Loucy (cell line): Measurements from ENCODE around the gene CDS1.

Source experiments
- H2AFZ ChIP-seq: fragments of 200-600 bp; sonication (generic); 2 replicates; pipeline ENCODE4 v1.6.0; 2016; ENCODE audit warnings: antibody characterized with exemption, mild to moderate bottlenecking, low read length, moderate library complexity
- H3F3A ChIP-seq: fragments of 200-600 bp; 2 replicates; pipeline ENCODE4 v1.6.0; 2016; ENCODE audit warnings: antibody characterized with exemption, low read depth, mild to moderate bottlenecking
- H3K27me3 ChIP-seq: fragments of 200-600 bp; sonication (generic); 2 replicates; pipeline ENCODE4 v1.6.1; 2014; ENCODE audit warnings: low read length, mild to moderate bottlenecking; ENCODE audit not compliant: insufficient read depth, poor library complexity, severe bottlenecking
- H3K36me3 ChIP-seq: fragments of 200-600 bp; sonication (generic); 2 replicates; pipeline ENCODE4 v1.6.1; 2016; ENCODE audit warnings: low read length; ENCODE audit not compliant: insufficient read depth
- H3K4me1 ChIP-seq: fragments of 200-600 bp; sonication (generic); 2 replicates; pipeline ENCODE4 v1.5.1; 2014; ENCODE audit warnings: low read length, mild to moderate bottlenecking; ENCODE audit not compliant: insufficient read depth, poor library complexity, severe bottlenecking
- H3K4me2 ChIP-seq: fragments of 200-600 bp; sonication (generic); 2 replicates; pipeline ENCODE4 v1.6.0; 2014; ENCODE audit warnings: antibody characterized with exemption, low read length, low read depth, mild to moderate bottlenecking; ENCODE audit not compliant: poor library complexity, severe bottlenecking
- H3K4me3 ChIP-seq: fragments of 200-600 bp; sonication (generic); 2 replicates; pipeline ENCODE4 v1.5.1; 2014; ENCODE audit warnings: low read length, mild to moderate bottlenecking, mixed read lengths; ENCODE audit not compliant: poor library complexity, severe bottlenecking
- H3K79me2 ChIP-seq: fragments of 200-600 bp; sonication (generic); 2 replicates; pipeline ENCODE4 v1.6.1; 2014; ENCODE audit warnings: low read length; ENCODE audit not compliant: insufficient read depth
- H3K9ac ChIP-seq: fragments of 200-600 bp; sonication (generic); 2 replicates; pipeline ENCODE4 v1.6.0; 2014; ENCODE audit warnings: mild to moderate bottlenecking, low read depth, low read length, moderate library complexity; ENCODE audit not compliant: poor library complexity, severe bottlenecking
- H3K9me2 ChIP-seq: fragments of 200-600 bp; sonication (generic); replicated peaks from 2 replicates; pipeline ENCODE4 v1.6.1; 2016; ENCODE audit warnings: low read depth, low read length, mixed read lengths
- H3K9me3 ChIP-seq: fragments of 200-600 bp; sonication (generic); 2 replicates; pipeline ENCODE4 v1.6.1; 2014; ENCODE audit warnings: mild to moderate bottlenecking, antibody characterized with exemption, low read length, low read depth; ENCODE audit not compliant: insufficient read depth
- H4K20me1 ChIP-seq: fragments of 200-600 bp; sonication (generic); 2 replicates; pipeline ENCODE4 v1.6.0; 2014; ENCODE audit warnings: antibody characterized with exemption, low read length, mild to moderate bottlenecking; ENCODE audit not compliant: insufficient read depth, poor library complexity, severe bottlenecking
- EZH2phosphoT487 ChIP-seq: fragments of 200-600 bp; IDR thresholded peaks from 2 replicates; pipeline ENCODE4 v1.6.1; 2018; ENCODE audit warnings: antibody characterized with exemption, mild to moderate bottlenecking, moderate library complexity, borderline replicate concordance
- TF ChIP-seq, protein P1 (sequence below): fragments of 200-600 bp; sonication (generic); conservative IDR thresholded peaks from 2 replicates; pipeline ENCODE4 v1.5.1; 2014; ENCODE audit warnings: mild to moderate bottlenecking, antibody characterized with exemption, low read length

CDS1 gene

DNA sequence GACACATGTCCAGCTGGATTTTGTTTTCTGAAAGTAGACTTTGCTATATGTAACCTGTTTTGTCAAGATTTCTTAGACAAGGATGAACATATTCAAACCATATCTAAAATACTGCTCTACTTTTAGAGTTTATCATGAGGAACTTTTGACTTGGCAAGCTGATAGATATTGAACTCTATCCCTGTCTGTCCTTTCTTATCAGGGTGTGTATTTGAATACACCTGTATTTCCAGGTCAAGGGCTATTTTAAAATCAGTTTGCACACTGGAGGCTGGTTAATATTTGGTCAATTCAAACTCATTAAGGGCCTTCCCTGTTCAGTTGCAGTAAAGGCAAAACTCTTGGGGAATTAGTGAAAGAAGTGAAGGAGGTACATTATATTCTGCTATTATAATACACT, 2.3 kb downstream of the CDS1 start:
- H4K20me1 ChIP-seq = no peaks in the 10 kb centered on the region
- no peaks in the 10 kb centered on the region for H3K9me2 ChIP-seq
- H2AFZ ChIP-seq = no peak overlapping the region
- no peaks in the 10 kb centered on the region for H3K4me1 ChIP-seq
- no peak for TF ChIP-seq EZH2phosphoT487
- TF ChIP-seq, protein P1, sequence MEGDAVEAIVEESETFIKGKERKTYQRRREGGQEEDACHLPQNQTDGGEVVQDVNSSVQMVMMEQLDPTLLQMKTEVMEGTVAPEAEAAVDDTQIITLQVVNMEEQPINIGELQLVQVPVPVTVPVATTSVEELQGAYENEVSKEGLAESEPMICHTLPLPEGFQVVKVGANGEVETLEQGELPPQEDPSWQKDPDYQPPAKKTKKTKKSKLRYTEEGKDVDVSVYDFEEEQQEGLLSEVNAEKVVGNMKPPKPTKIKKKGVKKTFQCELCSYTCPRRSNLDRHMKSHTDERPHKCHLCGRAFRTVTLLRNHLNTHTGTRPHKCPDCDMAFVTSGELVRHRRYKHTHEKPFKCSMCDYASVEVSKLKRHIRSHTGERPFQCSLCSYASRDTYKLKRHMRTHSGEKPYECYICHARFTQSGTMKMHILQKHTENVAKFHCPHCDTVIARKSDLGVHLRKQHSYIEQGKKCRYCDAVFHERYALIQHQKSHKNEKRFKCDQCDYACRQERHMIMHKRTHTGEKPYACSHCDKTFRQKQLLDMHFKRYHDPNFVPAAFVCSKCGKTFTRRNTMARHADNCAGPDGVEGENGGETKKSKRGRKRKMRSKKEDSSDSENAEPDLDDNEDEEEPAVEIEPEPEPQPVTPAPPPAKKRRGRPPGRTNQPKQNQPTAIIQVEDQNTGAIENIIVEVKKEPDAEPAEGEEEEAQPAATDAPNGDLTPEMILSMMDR = no peak
- no peaks in the 10 kb centered on the region for H3K36me3 ChIP-seq
- H3K79me2 ChIP-seq = no peaks in the 10 kb centered on the region
- no peaks in the 10 kb centered on the region for H3K9me3 ChIP-seq
- H3K27me3 ChIP-seq = no peaks in the 10 kb centered on the region
- no peak overlapping the region for H3K4me3 ChIP-seq
- H3F3A ChIP-seq = no peaks in the 10 kb centered on the region
- H3K9ac ChIP-seq = no peak overlapping the region
- no peak overlapping the region for H3K4me2 ChIP-seq

- Histone ChIP-seq H3K36me3 (no peaks in the 10 kb centered on the region), H4K20me1 (no peaks in the 10 kb centered on the region), H3K27me3 (no peaks in the 10 kb centered on the region), H3K4me3 (no peak overlapping the region), H2AFZ (no peak overlapping the region), H3K4me2 (no peak overlapping the region), H3K9me3 (no peaks in the 10 kb centered on the region), H3K4me1 (no peaks in the 10 kb centered on the region), H3F3A (no peaks in the 10 kb centered on the region), H3K9me2 (no peaks in the 10 kb centered on the region), H3K9ac (no peak overlapping the region), H3K79me2 (no peaks in the 10 kb centered on the region)
- no peak for TF ChIP-seq EZH2phosphoT487
- TF ChIP-seq, protein P1 = no peak
These were observed 11.8 kb downstream of the CDS1 start for GRCh38 chr4:84594724-84595123.

- Histone ChIP-seq H3F3A (no peaks in the 10 kb centered on the region), H2AFZ (no peak overlapping the region), H3K27me3 (no peaks in the 10 kb centered on the region), H3K9me3 (no peaks in the 10 kb centered on the region), H3K9ac (no peak overlapping the region), H3K4me2 (no peak overlapping the region), H3K79me2 (no peaks in the 10 kb centered on the region), H4K20me1 (no peaks in the 10 kb centered on the region), H3K4me3 (no peak overlapping the region), H3K36me3 (no peaks in the 10 kb centered on the region), H3K9me2 (no peaks in the 10 kb centered on the region), H3K4me1 (no peaks in the 10 kb centered on the region)
- TF ChIP-seq EZH2phosphoT487 = no peak
- TF ChIP-seq, protein P1 = no peak
These were observed 13.9 kb downstream of the CDS1 start for GRCh38 chr4:84596826-84597225.
